Esophagus muscularis mucosa (tissue), 4 donors: Measurements from ENCODE around the gene ZNF784.

Experiments
- CTCF ChIP-seq, 3 experiments: fragments of 200-600 bp in 2 of 3; fragments of 450-650 bp in 1 of 3; sonication (generic) in 2 of 3; IDR thresholded peaks; one replicate each; pipeline ENCODE4 v1.5.1; 2017 to 2019; ENCODE audit warnings: antibody characterized with exemption in 3 of 3, mild to moderate bottlenecking in 2 of 3, moderate library complexity in 1 of 3
- EP300 ChIP-seq: sonication (generic); formaldehyde crosslinking; IDR thresholded peaks from one replicate; pipeline ENCODE4 v1.6.1; 2017; ENCODE audit warnings: antibody characterized with exemption
- POLR2A ChIP-seq: fragments of 450-650 bp; IDR thresholded peaks from one replicate; pipeline ENCODE4 v1.6.1; 2017; ENCODE audit warnings: antibody characterized with exemption, moderate library complexity, mild to moderate bottlenecking, low read depth
- POLR2AphosphoS5 ChIP-seq, 2 donors: sonication (generic); formaldehyde crosslinking; IDR thresholded peaks; one replicate each; pipeline ENCODE4 v1.6.1; 2017; ENCODE audit warnings: antibody characterized with exemption in 2 of 2

- TF ChIP-seq CTCF (IDR thresholded peaks at IDR 0.05) (no peak), EP300 (no peak), POLR2A (no peak), POLR2AphosphoS5 (IDR thresholded peaks at IDR 0.05) (no peak)
Measured at GRCh38 chr19:55623130-55623529, 1.2 kb downstream of the ZNF784 start.
